T-helper 9 cell (primary cell): Measurements from ENCODE around the gene MAPKBP1.

Experiments used
- DNase-seq: peaks from one replicate; pipeline ENCODE4 v3.0.0-alpha.2; 2020

MAPKBP1 gene

GRCh38 chr15:41825572-41826535, 51.6 kb downstream of the MAPKBP1 start:
- DNase-seq, result no peak

GRCh38 chr15:41827290-41827879, 53.1 kb downstream of the MAPKBP1 start:
- DNase-seq, result peak; percentile 32

GRCh38 chr15:41827880-41828806, 53.9 kb downstream of the MAPKBP1 start, which contains the start of gene JMJD7:
Gene JMJD7, plus strand, starts transcription at chr15:41828092. Its CDS starts 33 bp downstream, at chr15:41828125.
- peak; percentile 99 for DNase-seq

- DNase-seq, result no peak
Observed at GRCh38 chr15:41828807-41829141, 54.5 kb downstream of the MAPKBP1 start.

- no peak for DNase-seq
Observed at GRCh38 chr15:41829959-41830646, 55.8 kb downstream of the MAPKBP1 start.

- DNase-seq, result peak; percentile 23
Observed at GRCh38 chr15:41831291-41831690, 57.0 kb downstream of the MAPKBP1 start.

GRCh38 chr15:41832208-41832607, 57.9 kb downstream of the MAPKBP1 start:
- DNase-seq, result no peak

GRCh38 chr15:41832875-41833274, 58.6 kb downstream of the MAPKBP1 start:
- DNase-seq, result no peak

GRCh38 chr15:41834096-41834495, 59.8 kb downstream of the MAPKBP1 start:
- no peak for DNase-seq

GRCh38 chr15:41836073-41836472, 61.8 kb downstream of the MAPKBP1 start:
- no peak for DNase-seq

- DNase-seq, result no peak
Observed at GRCh38 chr15:41836713-41837454, 62.6 kb downstream of the MAPKBP1 start.

GRCh38 chr15:41838400-41838897, 64.2 kb downstream of the MAPKBP1 start, which contains the start of gene PLA2G4B:
Gene PLA2G4B, plus strand, starts transcription at chr15:41838847. Its CDS starts 67 bp downstream, at chr15:41838914.
- DNase-seq, result no peak

GRCh38 chr15:41839781-41840491, 65.7 kb downstream of the MAPKBP1 start:
- DNase-seq, result no peak

GRCh38 chr15:41840673-41841072, 66.4 kb downstream of the MAPKBP1 start:
- DNase-seq, result no peak

GRCh38 chr15:41841131-41841530, 66.8 kb downstream of the MAPKBP1 start:
- DNase-seq, result no peak

GRCh38 chr15:41842229-41842628, 67.9 kb downstream of the MAPKBP1 start:
- DNase-seq, result no peak

- no peak for DNase-seq
Observed at GRCh38 chr15:41843571-41843970, 69.3 kb downstream of the MAPKBP1 start.

GRCh38 chr15:41844814-41845213, 70.5 kb downstream of the MAPKBP1 start:
- no peak for DNase-seq

GRCh38 chr15:41847206-41847605, 72.9 kb downstream of the MAPKBP1 start:
- no peak for DNase-seq

GRCh38 chr15:41847981-41848380, 73.7 kb downstream of the MAPKBP1 start:
- no peak for DNase-seq

GRCh38 chr15:41848631-41849030, 74.3 kb downstream of the MAPKBP1 start:
- no peak for DNase-seq
